K562 (cell line): ENCODE results near the gene SLCO2A1. TPM values are rescaled to one million over a fixed set of nuclear protein-coding genes. Genes with fewer than 3 reads are reported as not detected.
A peak's percentile ranks its signal among the peaks of the same experiment; 100 is the strongest.

Experiments used
- ATF6 ChIP-seq: sonication (generic); formaldehyde crosslinking; IDR thresholded peaks from 2 replicates; pipeline ENCODE4 v1.4.0; 2020; ENCODE audit warnings: mild to moderate bottlenecking, missing genetic modification reagents
- BCOR ChIP-seq: fragments of 450-650 bp; IDR thresholded peaks from 2 replicates; pipeline ENCODE4 v1.6.1; 2016
- HBP1 ChIP-seq: fragments of 450-650 bp; formaldehyde crosslinking; IDR thresholded peaks from 2 replicates; pipeline ENCODE4 v1.4.0; 2022; ENCODE audit warnings: missing genetic modification characterization
- HDAC8 ChIP-seq: fragments of 450-650 bp; IDR thresholded peaks from 2 replicates; pipeline ENCODE4 v1.6.1; 2016; ENCODE audit warnings: mild to moderate bottlenecking, missing genetic modification characterization, moderate library complexity, missing compliant biosample characterization
- HEY1 ChIP-seq: fragments of 250-450 bp; sonication (Bioruptor Pico); IDR thresholded peaks from 2 replicates; pipeline ENCODE4 v1.5.0; 2020; ENCODE audit warnings: mild to moderate bottlenecking, moderate library complexity, borderline replicate concordance
- HIVEP1 ChIP-seq: fragments of 250-450 bp; sonication (Bioruptor Pico); IDR thresholded peaks from 2 replicates; pipeline ENCODE4 v1.4.0; 2020; ENCODE audit warnings: mild to moderate bottlenecking
- HNRNPH1 ChIP-seq: fragments of 200-400 bp; formaldehyde crosslinking; optimal IDR thresholded peaks from 2 replicates; pipeline ENCODE3; 2017; ENCODE audit warnings: low read depth, mild to moderate bottlenecking, low read length, moderate library complexity
- JUND ChIP-seq, 2 experiments: IDR thresholded peaks; 2 replicates in 1 of 2; 3 replicates in 1 of 2; pipeline ENCODE4 v1.6.1; 2011; ENCODE audit warnings: borderline replicate concordance in 2 of 2, low read depth in 2 of 2, low read length in 2 of 2, improper control_type of control experiment in 1 of 2, missing biosample characterization in 1 of 2, missing genetic modification characterization in 1 of 2, missing genetic modification reagents in 1 of 2
- LARP7 ChIP-seq: fragments of 450-650 bp; IDR thresholded peaks from 2 replicates; pipeline ENCODE4 v1.6.1; 2016
- MECOM ChIP-seq: fragments of 250-450 bp; sonication (Bioruptor Pico); IDR thresholded peaks from 2 replicates; pipeline ENCODE4 v1.8.0; 2022; ENCODE audit warnings: inconsistent platforms
- MEIS2 ChIP-seq: fragments of 450-650 bp; IDR thresholded peaks from 2 replicates; pipeline ENCODE4 v1.6.1; 2014; ENCODE audit warnings: mild to moderate bottlenecking; ENCODE audit not compliant: partially characterized antibody
- NRF1 ChIP-seq, 2 experiments: fragments of 450-650 bp; IDR thresholded peaks in 1 of 2; conservative IDR thresholded peaks in 1 of 2; 2 replicates each; pipeline ENCODE4 v1.6.1; 2014; ENCODE audit warnings: mild to moderate bottlenecking in 2 of 2
- RBBP5 ChIP-seq: fragments of 200-600 bp; sonication (generic); IDR thresholded peaks from 2 replicates; pipeline ENCODE4 v1.6.1; 2012; ENCODE audit warnings: borderline replicate concordance, mild to moderate bottlenecking, low read length, control low read depth, inconsistent platforms; ENCODE audit not compliant: insufficient read depth, poor library complexity, severe bottlenecking
- SAFB2 ChIP-seq: fragments of 200-400 bp; formaldehyde crosslinking; IDR thresholded peaks from 2 replicates; pipeline ENCODE4 v1.6.1; 2018; ENCODE audit warnings: borderline replicate concordance, low read length, low read depth, moderate library complexity; ENCODE audit not compliant: severe bottlenecking
- SAP30 ChIP-seq: fragments of 200-600 bp; sonication (generic); IDR thresholded peaks from 2 replicates; pipeline ENCODE4 v1.6.1; 2012; ENCODE audit warnings: borderline replicate concordance, low read depth, mild to moderate bottlenecking, moderate library complexity, low read length, control low read depth, inconsistent platforms; ENCODE audit not compliant: insufficient read depth, poor library complexity, severe bottlenecking
- SMARCE1 ChIP-seq: fragments of 450-650 bp; IDR thresholded peaks from 2 replicates; pipeline ENCODE4 v1.7.1; 2016; ENCODE audit warnings: mild to moderate bottlenecking
- SMC3 ChIP-seq: conservative IDR thresholded peaks from 2 replicates; pipeline ENCODE4 v1.6.1; 2011; ENCODE audit warnings: low read depth, low read length, improper control_type of control experiment; ENCODE audit not compliant: insufficient read depth
- STAT5B ChIP-seq: fragments of 250-450 bp; sonication (Bioruptor Pico); IDR thresholded peaks from 2 replicates; pipeline ENCODE4 v1.8.0; 2021; ENCODE audit warnings: mild to moderate bottlenecking, inconsistent platforms
- TAF1 ChIP-seq: IDR thresholded peaks from 2 replicates; pipeline ENCODE4 v1.6.1; 2011; ENCODE audit warnings: mild to moderate bottlenecking, low read length, moderate library complexity; ENCODE audit not compliant: insufficient read depth, control insufficient read depth, severe bottlenecking; ENCODE audit errors: extremely low read depth
- TEAD2 ChIP-seq: fragments of 450-650 bp; IDR thresholded peaks from 2 replicates; pipeline ENCODE4 v1.6.1; 2016; ENCODE audit warnings: missing genetic modification characterization, control low read depth, missing compliant biosample characterization
- XRCC4 ChIP-seq: IDR thresholded peaks from one replicate; pipeline ENCODE4 v1.6.1; 2011; ENCODE audit not compliant: insufficient read depth, insufficient read length; ENCODE audit errors: extremely low read depth
- ZNF121 ChIP-seq: sonication (generic); formaldehyde crosslinking; conservative IDR thresholded peaks from 2 replicates; pipeline ENCODE4 v1.8.0; 2022; ENCODE audit warnings: missing genetic modification reagents
- ZNF277 ChIP-seq: fragments of 250-450 bp; sonication (Bioruptor Pico); IDR thresholded peaks from 2 replicates; pipeline ENCODE4 v1.8.0; 2022; ENCODE audit warnings: inconsistent platforms, mild to moderate bottlenecking, moderate library complexity, borderline replicate concordance
- ZNF57 ChIP-seq: fragments of 450-650 bp; formaldehyde crosslinking; IDR thresholded peaks from 2 replicates; pipeline ENCODE4 v1.4.0; 2020; ENCODE audit warnings: mild to moderate bottlenecking, moderate library complexity
- ZNF717 ChIP-seq: fragments of 250-450 bp; sonication (Bioruptor Pico); IDR thresholded peaks from 2 replicates; pipeline ENCODE4 v1.5.0; 2021
- polyA plus RNA-seq, 8 experiments: library from polyadenylated mRNA; depleted of rRNA in 4 of 8; stranded (reverse) in 5 of 8; unstranded in 3 of 8; fragments of >200 nt; fragmentation: Nextera tagmentation in 2 of 8; fragmentation: Illumina TruSeq in 1 of 8; extraction: Ambion mirVana in 2 of 8; extraction: Trizol in 1 of 8; gene quantifications; 2 replicates each; pipeline versions ENCODE4 v1.2.1 to v1.2.3, GENCODE V29; 2011 to 2014; ENCODE audit warnings: inconsistent platforms in 1 of 8, missing spikeins in 1 of 8
- total RNA-seq, 7 experiments: library from RNA; depleted of rRNA in 6 of 7; stranded (reverse); fragments of >200 nt in 6 of 7; fragmentation: Illumina TruSeq in 2 of 7; extraction: Trizol in 2 of 7; gene quantifications; 2 replicates each; pipeline versions ENCODE4 v1.2.1 to v1.2.3, GENCODE V29; 2011 to 2021; ENCODE audit warnings: low replicate concordance in 1 of 7

SLCO2A1 gene
- total and polyA plus RNA-seq, 9 of the 15 experiments (the other 6 are each of a cell fraction or from before 2014, with no cell fraction given) = 0.16 to 1.0 TPM; not detected in 7

GRCh38 chr3:133943639-133944141, 86.0 kb downstream of the SLCO2A1 start (continued):
- TF ChIP-seq ATF6 (CRISPR knock-in tag) (no peak), NRF1 (conservative IDR thresholded peaks at IDR 0.05 in 1 of 2, IDR thresholded peaks at IDR 0.05 in 1 of 2) (no peak), ZNF121 (CRISPR knock-in tag) (no peak), HBP1 (CRISPR knock-in tag) (no peak), SAP30 (no peak), TAF1 (no peak), RBBP5 (no peak), LARP7 (no peak), MECOM (CRISPR knock-in tag) (no peak), ZNF57 (CRISPR knock-in tag) (no peak), HDAC8 (tag) (no peak), SMARCE1 (peak; percentile 97), SMC3 (no peak), ZNF277 (CRISPR knock-in tag) (no peak), STAT5B (CRISPR knock-in tag) (no peak), HEY1 (no peak), XRCC4 (no peak), ZNF717 (CRISPR knock-in tag) (no peak), JUND (IDR thresholded peaks at IDR 0.05; ENCODE audit: borderline replicate concordance, low read depth, low read length) (peak; percentile 95), JUND (tag; IDR thresholded peaks at IDR 0.05; ENCODE audit: borderline replicate concordance, low read depth, low read length) (peak; percentile 94; the same call in 2 of the 3 replicates), MEIS2 (no peak), HIVEP1 (CRISPR knock-in tag) (no peak), BCOR (peak; percentile 53; the same call in 1 of the 2 replicates), HNRNPH1 (no peak), TEAD2 (tag) (no peak), SAFB2 (no peak)
